Neural progenitor cell (in vitro differentiated cells): ENCODE measurements around the gene OSTF1.

ENCODE experiments used
- EZH2 ChIP-seq: fragments of 200-600 bp; sonication (generic); IDR thresholded peaks from 2 replicates; pipeline ENCODE4 v1.6.1; 2017; ENCODE audit warnings: antibody characterized with exemption, mild to moderate bottlenecking, moderate library complexity
- EZH2phosphoT487 ChIP-seq: fragments of 200-600 bp; sonication (generic); IDR thresholded peaks from 2 replicates; pipeline ENCODE4 v1.6.1; 2017; ENCODE audit warnings: antibody characterized with exemption
- TF ChIP-seq, protein P1 (sequence below): fragments of 200-600 bp; sonication (generic); IDR thresholded peaks from 2 replicates; pipeline ENCODE4 v1.5.1; 2017; ENCODE audit warnings: antibody characterized with exemption, mild to moderate bottlenecking

DNA sequence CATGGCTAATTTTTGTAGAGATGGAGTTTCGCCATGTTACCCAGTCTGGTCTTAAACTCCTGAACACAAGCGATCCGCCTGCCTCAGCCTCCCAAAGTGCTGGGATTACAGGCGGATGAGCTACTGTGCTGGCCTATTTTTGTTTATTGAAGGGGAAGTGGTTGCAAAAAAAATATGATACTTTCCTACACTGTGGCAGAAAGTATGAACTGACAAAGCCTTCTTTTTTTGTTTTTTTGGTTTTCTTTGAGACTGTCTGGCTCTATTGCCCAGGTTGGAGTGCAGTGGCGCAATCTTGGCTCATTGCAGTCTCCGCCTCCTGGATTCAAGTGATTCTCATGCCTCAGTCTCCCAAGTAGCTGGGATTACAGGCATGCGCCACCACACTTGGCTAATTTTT is 50.9 kb downstream of the OSTF1 start:
- TF ChIP-seq, protein P1, sequence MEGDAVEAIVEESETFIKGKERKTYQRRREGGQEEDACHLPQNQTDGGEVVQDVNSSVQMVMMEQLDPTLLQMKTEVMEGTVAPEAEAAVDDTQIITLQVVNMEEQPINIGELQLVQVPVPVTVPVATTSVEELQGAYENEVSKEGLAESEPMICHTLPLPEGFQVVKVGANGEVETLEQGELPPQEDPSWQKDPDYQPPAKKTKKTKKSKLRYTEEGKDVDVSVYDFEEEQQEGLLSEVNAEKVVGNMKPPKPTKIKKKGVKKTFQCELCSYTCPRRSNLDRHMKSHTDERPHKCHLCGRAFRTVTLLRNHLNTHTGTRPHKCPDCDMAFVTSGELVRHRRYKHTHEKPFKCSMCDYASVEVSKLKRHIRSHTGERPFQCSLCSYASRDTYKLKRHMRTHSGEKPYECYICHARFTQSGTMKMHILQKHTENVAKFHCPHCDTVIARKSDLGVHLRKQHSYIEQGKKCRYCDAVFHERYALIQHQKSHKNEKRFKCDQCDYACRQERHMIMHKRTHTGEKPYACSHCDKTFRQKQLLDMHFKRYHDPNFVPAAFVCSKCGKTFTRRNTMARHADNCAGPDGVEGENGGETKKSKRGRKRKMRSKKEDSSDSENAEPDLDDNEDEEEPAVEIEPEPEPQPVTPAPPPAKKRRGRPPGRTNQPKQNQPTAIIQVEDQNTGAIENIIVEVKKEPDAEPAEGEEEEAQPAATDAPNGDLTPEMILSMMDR = no peak
- TF ChIP-seq EZH2 (no peak), EZH2phosphoT487 (no peak)
